Measurements from ENCODE around the gene TNNI3K.

Gene TNNI3K

GRCh38 chr1:74324684-74325448 lies 89.7 kb downstream of the TNNI3K start:
- Histone ChIP-seq H3K27me3 (replicated peaks; ENCODE audit: insufficient read depth, low read length) (no peaks in the 10 kb centered on the region), H3K4me2 (ENCODE audit: low read depth, low read length) (no peak overlapping the region)
- TF ChIP-seq EZH2 (optimal IDR thresholded peaks at IDR 0.05; ENCODE audit: low read depth, low read length) = no peak
- TF ChIP-seq EZH2phosphoT487 (IDR thresholded peaks at IDR 0.05; ENCODE audit: low read length) = no peak
- TF ChIP-seq, protein P1, sequence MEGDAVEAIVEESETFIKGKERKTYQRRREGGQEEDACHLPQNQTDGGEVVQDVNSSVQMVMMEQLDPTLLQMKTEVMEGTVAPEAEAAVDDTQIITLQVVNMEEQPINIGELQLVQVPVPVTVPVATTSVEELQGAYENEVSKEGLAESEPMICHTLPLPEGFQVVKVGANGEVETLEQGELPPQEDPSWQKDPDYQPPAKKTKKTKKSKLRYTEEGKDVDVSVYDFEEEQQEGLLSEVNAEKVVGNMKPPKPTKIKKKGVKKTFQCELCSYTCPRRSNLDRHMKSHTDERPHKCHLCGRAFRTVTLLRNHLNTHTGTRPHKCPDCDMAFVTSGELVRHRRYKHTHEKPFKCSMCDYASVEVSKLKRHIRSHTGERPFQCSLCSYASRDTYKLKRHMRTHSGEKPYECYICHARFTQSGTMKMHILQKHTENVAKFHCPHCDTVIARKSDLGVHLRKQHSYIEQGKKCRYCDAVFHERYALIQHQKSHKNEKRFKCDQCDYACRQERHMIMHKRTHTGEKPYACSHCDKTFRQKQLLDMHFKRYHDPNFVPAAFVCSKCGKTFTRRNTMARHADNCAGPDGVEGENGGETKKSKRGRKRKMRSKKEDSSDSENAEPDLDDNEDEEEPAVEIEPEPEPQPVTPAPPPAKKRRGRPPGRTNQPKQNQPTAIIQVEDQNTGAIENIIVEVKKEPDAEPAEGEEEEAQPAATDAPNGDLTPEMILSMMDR (IDR thresholded peaks at IDR 0.05; ENCODE audit: low read length) = no peak

GRCh38 chr1:74328851-74329250 lies 93.7 kb downstream of the TNNI3K start:
- Histone ChIP-seq H3K4me1 (ENCODE audit: low read length) (no peaks in the 10 kb centered on the region), H3K9me2 (replicated peaks; ENCODE audit: insufficient read depth, low read length) (no peaks in the 10 kb centered on the region), H4K20me1 (ENCODE audit: insufficient read depth, low read length) (no peaks in the 10 kb centered on the region), H3K9me3 (replicated peaks; ENCODE audit: insufficient read depth, low read length) (no peaks in the 10 kb centered on the region), H3K27me3 (replicated peaks; ENCODE audit: insufficient read depth, low read length) (no peaks in the 10 kb centered on the region), H3K4me3 (ENCODE audit: low read length) (no peak overlapping the region), H3K27ac (ENCODE audit: low read length) (no peak overlapping the region), H3K79me2 (ENCODE audit: low read length) (no peaks in the 10 kb centered on the region), H3K36me3 (replicated peaks; ENCODE audit: insufficient read depth, low read length) (no peaks in the 10 kb centered on the region), H3K4me2 (ENCODE audit: low read depth, low read length) (no peak overlapping the region), H3F3A (ENCODE audit: insufficient read depth, low read length) (no peaks in the 10 kb centered on the region), H2AFZ (ENCODE audit: low read length) (no peak overlapping the region), H3K9ac (ENCODE audit: low read length) (no peak overlapping the region)
- no peak for DNase-seq
- TF ChIP-seq, protein P1 (IDR thresholded peaks at IDR 0.05; ENCODE audit: low read length) = no peak
- TF ChIP-seq EZH2phosphoT487 (IDR thresholded peaks at IDR 0.05; ENCODE audit: low read length) (no peak), EZH2 (optimal IDR thresholded peaks at IDR 0.05; ENCODE audit: low read depth, low read length) (no peak)

More at GRCh38 chr1:74324684-74325448, 89.7 kb downstream of the TNNI3K start:
- no peak overlapping the region for H2AFZ ChIP-seq (ENCODE audit: low read length)
- no peaks in the 10 kb centered on the region for H3K9me3 ChIP-seq (replicated peaks; ENCODE audit: insufficient read depth, low read length)
- H3K36me3 ChIP-seq (replicated peaks; ENCODE audit: insufficient read depth, low read length) = no peaks in the 10 kb centered on the region
- H3K79me2 ChIP-seq (ENCODE audit: low read length) = no peaks in the 10 kb centered on the region
- DNase-seq = no peak
- H3K9ac ChIP-seq (ENCODE audit: low read length) = no peak overlapping the region
- H3F3A ChIP-seq (ENCODE audit: insufficient read depth, low read length) = no peaks in the 10 kb centered on the region
- no peaks in the 10 kb centered on the region for H3K4me1 ChIP-seq (ENCODE audit: low read length)
- H4K20me1 ChIP-seq (ENCODE audit: insufficient read depth, low read length) = no peaks in the 10 kb centered on the region
- no peaks in the 10 kb centered on the region for H3K9me2 ChIP-seq (replicated peaks; ENCODE audit: insufficient read depth, low read length)
- no peak overlapping the region for H3K4me3 ChIP-seq (ENCODE audit: low read length)
- H3K27ac ChIP-seq (ENCODE audit: low read length) = no peak overlapping the region

DNA sequence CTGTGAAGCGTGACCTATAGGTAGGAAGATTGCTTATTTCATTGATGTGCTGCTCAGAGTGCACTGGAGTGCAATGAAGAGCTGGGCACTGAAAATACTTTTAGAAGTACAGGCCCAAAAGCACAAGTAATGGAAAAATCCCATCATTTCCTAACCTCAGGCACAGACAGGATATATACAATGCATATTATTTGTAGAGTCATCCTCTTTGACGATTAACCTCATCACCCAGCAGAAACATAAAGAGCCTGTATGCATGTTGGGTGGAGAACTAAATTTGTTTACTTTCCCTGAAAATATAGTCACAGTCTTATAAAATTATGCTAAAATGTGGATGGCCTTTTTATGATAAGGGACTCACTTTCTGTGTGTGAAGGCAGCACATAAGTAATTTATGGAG lies 98.1 kb downstream of the TNNI3K start:
- Histone ChIP-seq H3K4me1 (ENCODE audit: low read length) (no peaks in the 10 kb centered on the region), H3F3A (ENCODE audit: insufficient read depth, low read length) (no peaks in the 10 kb centered on the region), H3K79me2 (ENCODE audit: low read length) (no peaks in the 10 kb centered on the region), H3K9me2 (replicated peaks; ENCODE audit: insufficient read depth, low read length) (no peaks in the 10 kb centered on the region), H4K20me1 (ENCODE audit: insufficient read depth, low read length) (no peaks in the 10 kb centered on the region), H3K9me3 (replicated peaks; ENCODE audit: insufficient read depth, low read length) (no peaks in the 10 kb centered on the region), H3K27me3 (replicated peaks; ENCODE audit: insufficient read depth, low read length) (no peaks in the 10 kb centered on the region), H3K4me2 (ENCODE audit: low read depth, low read length) (no peak overlapping the region), H3K36me3 (replicated peaks; ENCODE audit: insufficient read depth, low read length) (no peaks in the 10 kb centered on the region), H3K9ac (ENCODE audit: low read length) (no peak overlapping the region), H2AFZ (ENCODE audit: low read length) (no peak overlapping the region), H3K27ac (ENCODE audit: low read length) (no peak overlapping the region), H3K4me3 (ENCODE audit: low read length) (no peak overlapping the region)
- no peak for DNase-seq
- TF ChIP-seq, protein P1 (IDR thresholded peaks at IDR 0.05; ENCODE audit: low read length) = no peak
- TF ChIP-seq EZH2phosphoT487 (IDR thresholded peaks at IDR 0.05; ENCODE audit: low read length) (no peak), EZH2 (optimal IDR thresholded peaks at IDR 0.05; ENCODE audit: low read depth, low read length) (no peak)
